Measurements from ENCODE around the gene BMAL1.

BMAL1 gene

GRCh38 chr11:13276832-13277767, 490 bp upstream of the BMAL1 start:
- DNase-seq = peak; percentile 96
- peaks cover 89% of the 10 kb centered on the region for H3K27me3 Mint-ChIP-seq (ENCODE audit: low read depth, poor library complexity)
- TF ChIP-seq, protein P1, sequence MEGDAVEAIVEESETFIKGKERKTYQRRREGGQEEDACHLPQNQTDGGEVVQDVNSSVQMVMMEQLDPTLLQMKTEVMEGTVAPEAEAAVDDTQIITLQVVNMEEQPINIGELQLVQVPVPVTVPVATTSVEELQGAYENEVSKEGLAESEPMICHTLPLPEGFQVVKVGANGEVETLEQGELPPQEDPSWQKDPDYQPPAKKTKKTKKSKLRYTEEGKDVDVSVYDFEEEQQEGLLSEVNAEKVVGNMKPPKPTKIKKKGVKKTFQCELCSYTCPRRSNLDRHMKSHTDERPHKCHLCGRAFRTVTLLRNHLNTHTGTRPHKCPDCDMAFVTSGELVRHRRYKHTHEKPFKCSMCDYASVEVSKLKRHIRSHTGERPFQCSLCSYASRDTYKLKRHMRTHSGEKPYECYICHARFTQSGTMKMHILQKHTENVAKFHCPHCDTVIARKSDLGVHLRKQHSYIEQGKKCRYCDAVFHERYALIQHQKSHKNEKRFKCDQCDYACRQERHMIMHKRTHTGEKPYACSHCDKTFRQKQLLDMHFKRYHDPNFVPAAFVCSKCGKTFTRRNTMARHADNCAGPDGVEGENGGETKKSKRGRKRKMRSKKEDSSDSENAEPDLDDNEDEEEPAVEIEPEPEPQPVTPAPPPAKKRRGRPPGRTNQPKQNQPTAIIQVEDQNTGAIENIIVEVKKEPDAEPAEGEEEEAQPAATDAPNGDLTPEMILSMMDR (IDR thresholded peaks at IDR 0.05) = no peak
- H3K9me3 Mint-ChIP-seq = no peaks in the 10 kb centered on the region
- H3K27ac Mint-ChIP-seq = no peak overlapping the region
- H3K36me3 Mint-ChIP-seq (ENCODE audit: low read depth) = no peaks in the 10 kb centered on the region
- peak overlapping the region; percentile 89 for H3K4me3 Mint-ChIP-seq
- H3K4me1 Mint-ChIP-seq = peaks cover 18% of the 10 kb centered on the region

GRCh38 chr11:13278609-13279486, 1.3 kb downstream of the BMAL1 start:
- Mint-ChIP-seq H3K27me3 (ENCODE audit: low read depth, poor library complexity) (peaks cover 76% of the 10 kb centered on the region), H3K4me3 (peak overlapping the region; percentile 78), H3K36me3 (ENCODE audit: low read depth) (no peaks in the 10 kb centered on the region), H3K27ac (no peak overlapping the region), H3K4me1 (peaks cover 23% of the 10 kb centered on the region), H3K9me3 (no peaks in the 10 kb centered on the region)
- TF ChIP-seq, protein P1 (IDR thresholded peaks at IDR 0.05) = no peak
- DNase-seq = peak; percentile 38

DNA sequence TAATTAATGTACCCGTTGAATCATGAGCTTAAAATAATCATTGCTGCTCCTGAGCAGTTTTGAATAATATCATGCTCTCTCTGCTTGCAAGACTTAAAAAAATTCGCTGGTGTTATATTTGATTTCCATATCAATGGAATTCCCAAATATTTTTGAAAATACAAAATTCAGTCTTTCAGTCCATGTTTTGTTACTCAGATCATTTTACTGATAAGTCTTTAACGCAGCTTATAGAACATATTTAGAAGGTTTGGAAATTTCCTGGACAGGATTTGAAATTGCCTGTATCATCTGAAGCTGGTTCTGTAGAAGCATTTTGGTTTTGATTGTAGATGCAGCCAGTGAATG, 1.9 kb downstream of the BMAL1 start:
- no peak overlapping the region for H3K27ac Mint-ChIP-seq

GRCh38 chr11:13280092-13280722, 2.6 kb downstream of the BMAL1 start:
- peaks cover 62% of the 10 kb centered on the region for H3K27me3 Mint-ChIP-seq (ENCODE audit: low read depth, poor library complexity)
- H3K36me3 Mint-ChIP-seq (ENCODE audit: low read depth) = no peaks in the 10 kb centered on the region
- H3K4me3 Mint-ChIP-seq = no peak overlapping the region
- no peak for DNase-seq
- no peak overlapping the region for H3K27ac Mint-ChIP-seq
- TF ChIP-seq, protein P1 (IDR thresholded peaks at IDR 0.05) = no peak
- no peaks in the 10 kb centered on the region for H3K9me3 Mint-ChIP-seq
- peaks cover 30% of the 10 kb centered on the region for H3K4me1 Mint-ChIP-seq

More for the DNA sequence above, 1.9 kb downstream of the BMAL1 start:
- Mint-ChIP-seq H3K4me1 (peaks cover 24% of the 10 kb centered on the region), H3K9me3 (no peaks in the 10 kb centered on the region), H3K27me3 (ENCODE audit: low read depth, poor library complexity) (peaks cover 69% of the 10 kb centered on the region), H3K4me3 (peak overlapping the region; percentile 78), H3K36me3 (ENCODE audit: low read depth) (no peaks in the 10 kb centered on the region)
- no peak for DNase-seq
- TF ChIP-seq, protein P1 (IDR thresholded peaks at IDR 0.05) = no peak

GRCh38 chr11:13280777-13281176, 3.2 kb downstream of the BMAL1 start:
- no peak for DNase-seq
- TF ChIP-seq, protein P1 (IDR thresholded peaks at IDR 0.05) = no peak
- H3K27ac Mint-ChIP-seq = no peak overlapping the region
- H3K27me3 Mint-ChIP-seq (ENCODE audit: low read depth, poor library complexity) = peaks cover 56% of the 10 kb centered on the region
- no peaks in the 10 kb centered on the region for H3K36me3 Mint-ChIP-seq (ENCODE audit: low read depth)
- H3K9me3 Mint-ChIP-seq = no peaks in the 10 kb centered on the region
- H3K4me3 Mint-ChIP-seq = no peak overlapping the region
- peaks cover 30% of the 10 kb centered on the region for H3K4me1 Mint-ChIP-seq
